Ovary (tissue), 3 donors: Measurements from ENCODE around the gene CRIP1.

ENCODE experiments used
- CTCF ChIP-seq, 3 donors: fragments of 450-650 bp in 2 of 3; fragments of 200-600 bp in 1 of 3; IDR thresholded peaks; one replicate each; pipeline versions ENCODE4 v1.5.1 to v1.8.0; 2016 to 2022; ENCODE audit warnings: antibody characterized with exemption in 3 of 3, mild to moderate bottlenecking in 1 of 3
- EP300 ChIP-seq: sonication (generic); formaldehyde crosslinking; IDR thresholded peaks from one replicate; pipeline ENCODE4 v1.6.1; 2017; ENCODE audit warnings: antibody characterized with exemption
- POLR2A ChIP-seq: fragments of 450-650 bp; IDR thresholded peaks from one replicate; pipeline ENCODE4 v1.6.1; 2017; ENCODE audit warnings: antibody characterized with exemption, mild to moderate bottlenecking, moderate library complexity
- donor health status: DM: no; HTN: no; CAD: no.

DNA sequence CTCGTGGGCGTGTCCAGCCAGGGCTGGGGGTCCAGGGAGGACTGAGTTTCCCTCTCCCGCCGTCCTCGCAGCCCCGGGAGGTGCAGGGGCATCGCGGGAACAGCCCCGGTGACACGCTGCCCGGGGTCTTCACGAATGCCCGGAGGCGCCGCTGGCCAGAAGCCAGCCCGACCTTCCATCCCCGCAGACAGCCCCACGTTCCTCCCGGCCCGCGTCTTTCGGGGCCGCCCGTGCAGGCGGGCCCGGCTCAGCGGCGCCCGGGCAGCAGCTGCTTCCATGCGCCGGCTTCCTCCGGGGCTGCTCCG, 3.5 kb downstream of the CRIP1 start:
- TF ChIP-seq POLR2A: no peak
- TF ChIP-seq CTCF (IDR thresholded peaks at IDR 0.05): no peak
- TF ChIP-seq EP300: no peak
